ENCODE data around the gene DGLUCY.
"Not testable (repeated sequence)": the region's sequence is repeated elsewhere in the genome, so short reads cannot be mapped to it uniquely, and the experiment has no call there.

Gene DGLUCY

DNA sequence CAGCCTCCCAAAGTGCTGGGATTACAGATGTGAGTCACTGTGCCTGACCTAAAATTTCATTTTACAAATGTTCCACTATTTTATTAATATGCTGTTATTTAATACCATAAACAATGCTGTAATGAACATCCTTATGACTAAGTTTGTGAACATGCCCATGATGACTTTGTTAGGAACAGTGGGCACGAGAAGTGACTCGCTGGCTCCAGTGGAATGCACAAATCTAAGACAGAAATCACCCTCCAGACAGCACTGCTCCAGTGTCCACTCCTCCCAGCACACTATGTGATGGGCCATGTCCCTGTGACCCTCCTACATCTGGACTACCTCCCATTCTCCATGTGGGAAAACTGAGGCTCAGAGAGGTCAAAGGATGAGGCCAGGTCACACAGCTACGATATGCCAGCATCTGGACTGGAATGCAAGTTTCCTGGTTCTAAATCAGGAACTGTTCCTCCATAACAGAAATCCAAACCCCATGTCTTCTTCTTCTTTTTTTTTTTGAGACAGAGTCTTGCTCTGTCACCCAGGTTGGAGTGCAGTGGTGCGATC lies 72.7 kb downstream of the DGLUCY start:
- TF ChIP-seq, protein P1, sequence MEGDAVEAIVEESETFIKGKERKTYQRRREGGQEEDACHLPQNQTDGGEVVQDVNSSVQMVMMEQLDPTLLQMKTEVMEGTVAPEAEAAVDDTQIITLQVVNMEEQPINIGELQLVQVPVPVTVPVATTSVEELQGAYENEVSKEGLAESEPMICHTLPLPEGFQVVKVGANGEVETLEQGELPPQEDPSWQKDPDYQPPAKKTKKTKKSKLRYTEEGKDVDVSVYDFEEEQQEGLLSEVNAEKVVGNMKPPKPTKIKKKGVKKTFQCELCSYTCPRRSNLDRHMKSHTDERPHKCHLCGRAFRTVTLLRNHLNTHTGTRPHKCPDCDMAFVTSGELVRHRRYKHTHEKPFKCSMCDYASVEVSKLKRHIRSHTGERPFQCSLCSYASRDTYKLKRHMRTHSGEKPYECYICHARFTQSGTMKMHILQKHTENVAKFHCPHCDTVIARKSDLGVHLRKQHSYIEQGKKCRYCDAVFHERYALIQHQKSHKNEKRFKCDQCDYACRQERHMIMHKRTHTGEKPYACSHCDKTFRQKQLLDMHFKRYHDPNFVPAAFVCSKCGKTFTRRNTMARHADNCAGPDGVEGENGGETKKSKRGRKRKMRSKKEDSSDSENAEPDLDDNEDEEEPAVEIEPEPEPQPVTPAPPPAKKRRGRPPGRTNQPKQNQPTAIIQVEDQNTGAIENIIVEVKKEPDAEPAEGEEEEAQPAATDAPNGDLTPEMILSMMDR (conservative IDR thresholded peaks at IDR 0.05; ENCODE audit: control insufficient read depth, insufficient read depth, low read depth, low read length): no peak
- peak; percentile 47 for DNase-seq (ENCODE audit: low read depth)
- H3K4me3 ChIP-seq (ENCODE audit: control insufficient read depth, low read depth, low read length): no peak overlapping the region

DNA sequence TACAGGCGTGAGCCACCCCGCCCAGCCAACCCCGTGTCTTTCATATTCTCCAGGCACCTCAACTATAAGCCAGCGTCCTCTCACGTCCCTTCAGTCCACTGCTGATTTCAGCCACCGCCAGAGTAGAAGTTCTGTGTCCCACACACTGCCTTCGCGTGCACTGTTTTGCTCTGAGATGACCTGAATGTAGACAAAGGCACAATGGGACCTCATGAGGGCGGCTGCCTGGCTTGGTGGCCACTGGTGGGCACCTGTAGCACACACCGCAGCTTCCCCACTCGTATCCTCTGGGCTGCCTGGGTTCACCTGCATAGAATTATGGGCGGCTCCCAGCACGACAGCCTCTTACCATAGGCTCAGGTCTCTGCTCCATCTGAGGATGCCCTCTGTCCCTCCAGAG lies 73.4 kb downstream of the DGLUCY start:
- no peak overlapping the region for H3K4me3 ChIP-seq (ENCODE audit: control insufficient read depth, low read depth, low read length)
- no peak for DNase-seq (ENCODE audit: low read depth)
- TF ChIP-seq, protein P1 (conservative IDR thresholded peaks at IDR 0.05; ENCODE audit: control insufficient read depth, insufficient read depth, low read depth, low read length): no peak

DNA sequence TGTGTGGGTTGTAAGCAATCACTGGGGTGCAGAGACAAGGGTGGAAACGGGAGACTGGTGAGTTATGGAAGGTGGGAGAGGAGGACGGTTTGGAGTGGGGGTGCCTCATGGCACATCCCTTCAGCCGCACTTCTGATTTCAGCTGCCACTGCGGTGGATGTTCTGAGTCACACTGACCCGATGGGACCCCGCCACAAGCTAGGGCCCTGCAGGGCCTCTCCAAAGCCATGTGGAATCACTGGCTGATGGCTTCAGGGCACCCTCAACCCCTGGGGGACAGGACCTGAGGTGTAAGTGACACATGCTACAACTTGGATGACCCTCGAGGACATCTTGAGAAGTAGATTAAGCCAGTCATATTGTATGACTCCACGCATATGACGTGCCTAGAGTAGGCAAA lies 77.0 kb downstream of the DGLUCY start:
- no peak overlapping the region for H3K4me3 ChIP-seq (ENCODE audit: control insufficient read depth, low read depth, low read length)
- TF ChIP-seq, protein P1 (conservative IDR thresholded peaks at IDR 0.05; ENCODE audit: control insufficient read depth, insufficient read depth, low read depth, low read length): no peak
- DNase-seq (ENCODE audit: low read depth): no peak

DNA sequence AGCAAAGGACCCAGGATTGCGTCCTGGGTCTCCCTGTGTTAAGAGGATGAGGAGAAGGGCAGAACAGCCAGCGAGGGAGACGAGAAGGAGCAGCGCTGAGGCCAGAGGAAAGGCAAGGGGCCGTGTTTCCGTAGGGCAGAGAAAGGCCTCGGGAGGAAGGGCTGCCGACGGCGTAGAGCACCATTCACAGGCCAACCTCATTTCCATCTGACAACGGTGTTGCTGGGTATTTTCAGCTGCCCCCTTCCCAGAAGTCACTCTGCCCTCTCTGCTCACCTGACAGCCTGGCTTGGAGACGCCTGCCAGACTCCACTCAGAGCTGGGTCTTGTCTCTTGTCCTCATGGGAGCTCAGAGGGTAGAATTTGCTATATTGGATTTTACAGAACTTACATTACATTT lies 79.2 kb downstream of the DGLUCY start:
- no peak overlapping the region for H3K4me3 ChIP-seq (ENCODE audit: control insufficient read depth, low read depth, low read length)
- TF ChIP-seq, protein P1 (conservative IDR thresholded peaks at IDR 0.05; ENCODE audit: control insufficient read depth, insufficient read depth, low read depth, low read length): no peak
- DNase-seq (ENCODE audit: low read depth): no peak

DNA sequence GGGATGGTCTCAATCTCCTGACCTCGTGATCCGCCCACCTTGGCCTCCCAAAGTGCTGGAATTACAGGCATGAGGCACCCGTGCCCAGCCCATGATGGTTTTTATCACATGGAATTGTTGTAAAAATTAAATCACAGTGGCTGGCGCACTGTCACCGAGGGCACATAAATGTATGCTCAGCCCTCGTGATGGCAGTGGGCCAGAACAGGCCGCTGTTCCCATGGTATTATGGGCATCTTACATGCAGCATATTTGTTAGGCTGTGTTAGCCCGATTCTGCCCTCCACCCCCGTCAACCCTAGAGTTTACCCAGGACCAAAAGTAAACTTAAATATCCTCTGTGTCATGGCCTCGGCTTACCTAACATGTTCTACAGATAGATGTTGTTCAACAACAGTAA lies 82.0 kb downstream of the DGLUCY start:
- DNase-seq (ENCODE audit: low read depth): no peak
- TF ChIP-seq, protein P1 (conservative IDR thresholded peaks at IDR 0.05; ENCODE audit: control insufficient read depth, insufficient read depth, low read depth, low read length): no peak
- H3K4me3 ChIP-seq (ENCODE audit: control insufficient read depth, low read depth, low read length): no peak overlapping the region

DNA sequence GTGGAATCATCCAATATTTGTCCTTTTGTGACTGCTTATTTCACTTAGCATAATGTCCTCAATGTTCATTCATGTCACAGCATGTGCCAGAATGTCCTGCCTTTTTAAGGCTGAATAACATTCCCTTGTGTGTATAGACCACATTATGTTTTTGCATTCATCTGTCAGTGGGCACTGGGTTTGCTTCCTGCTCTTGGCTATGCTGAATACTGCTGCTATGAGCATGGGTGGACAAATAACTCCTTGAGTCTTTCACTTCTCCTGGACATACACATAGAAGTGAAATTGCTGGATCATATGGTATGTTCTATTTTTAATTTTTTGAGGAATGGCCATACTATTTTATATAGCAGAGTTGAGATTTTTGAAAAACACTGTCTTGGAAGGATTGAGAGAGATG lies 83.8 kb downstream of the DGLUCY start:
- DNase-seq (ENCODE audit: low read depth): no peak
- TF ChIP-seq, protein P1 (conservative IDR thresholded peaks at IDR 0.05; ENCODE audit: control insufficient read depth, insufficient read depth, low read depth, low read length): no peak
- no peak overlapping the region for H3K4me3 ChIP-seq (ENCODE audit: control insufficient read depth, low read depth, low read length)

DNA sequence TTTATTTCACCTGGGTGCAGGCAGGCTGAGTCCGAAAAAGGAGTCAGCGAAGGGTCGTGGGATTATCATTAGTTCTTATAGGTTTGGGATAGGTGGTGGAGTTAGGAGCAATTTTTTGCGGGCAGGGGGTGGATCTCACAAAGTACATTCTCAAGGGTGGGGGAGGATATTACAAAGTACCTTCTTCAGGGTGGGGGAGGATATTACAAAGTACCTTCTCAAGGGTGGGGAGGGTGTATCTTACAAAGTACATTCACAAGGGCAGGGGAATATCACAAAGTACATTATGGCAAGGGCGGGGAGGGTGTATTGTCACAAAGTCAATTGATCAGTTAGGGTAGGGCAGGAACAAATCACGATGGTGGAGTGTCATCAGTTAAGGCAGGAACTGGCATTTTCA lies 86.9 kb downstream of the DGLUCY start:
- H3K4me3 ChIP-seq (ENCODE audit: control insufficient read depth, low read depth, low read length); DNase-seq (ENCODE audit: low read depth): not testable (repeated sequence)
